Measurements from ENCODE around the gene TLR9. TPM values are rescaled to one million over a fixed set of nuclear protein-coding genes. Genes with fewer than 3 reads are reported as not detected.

TLR9 gene
- total and polyA plus RNA-seq, 9 of the 15 experiments (the other 6 are each of a cell fraction or from before 2014, with no cell fraction given) = not detected

GRCh38 chr3:52182196-52182595 lies 43.2 kb downstream of the TLR9 start:
- WGBS (ENCODE audit: insufficient coverage, low coverage, missing lambda C conversion rate) = 0% methylated on average over 4 of the region's 5 CpGs
- CTCF ChIA-PET (ENCODE audit: low intra/inter-chr PET ratio) = no interaction called here
- peak; percentile 56 for FAIRE-seq
- Histone ChIP-seq H3K36me3 (ENCODE audit: control insufficient read depth, insufficient read depth, low read length) (no peaks in the 10 kb centered on the region), H3K9me3 (replicated peaks; ENCODE audit: control insufficient read depth, insufficient read depth, low read depth, low read length) (no peaks in the 10 kb centered on the region), H3K4me3 (no peak overlapping the region), H4K20me1 (replicated peaks; ENCODE audit: control insufficient read depth, insufficient read depth, low read length) (no peaks in the 10 kb centered on the region), H3K4me2 (ENCODE audit: insufficient read depth, low read length) (peak overlapping the region; percentile 32; the same call in 1 of the 2 replicates), H3K27ac (ENCODE audit: extremely low read depth, low read depth, low read length) (no peak overlapping the region), H3K9ac (ENCODE audit: insufficient read depth in 1 of 2, low read depth in 2 of 2, low read length in 2 of 2) (peak overlapping the region in 1 of 2 experiments; percentile 84; a peak in 1 of 4 replicates), H3K4me1 (replicated peaks in 1 of 2; ENCODE audit: control insufficient read depth in 2 of 2, insufficient read depth in 2 of 2, low read length in 2 of 2) (peaks cover 21 to 33% of the 10 kb centered on the region in 2 experiments; a peak in 4 of 5 replicates), H3K9me1 (ENCODE audit: control insufficient read depth, insufficient read depth, low read length) (peaks cover 2% of the 10 kb centered on the region), H3K79me2 (ENCODE audit: control insufficient read depth, insufficient read depth, low read length) (no peaks in the 10 kb centered on the region), H3K27me3 (ENCODE audit: control insufficient read depth in 2 of 2, insufficient read depth in 2 of 2, low read length in 2 of 2) (no peaks in the 10 kb centered on the region), H2AFZ (ENCODE audit: low read depth, low read length) (no peak overlapping the region)
- BruUV-seq (replicated peaks) = no TSS peak
- DNase-seq (ENCODE audit: extremely low read depth in 1 of 4, low spot score in 3 of 4) = peak in 3 of 4 experiments; percentile 30 to 50 (median 43)
- intact Hi-C loops (cut with micrococcal nuclease) = no loop called here
- in situ Hi-C loops (cut with MboI) = no loop called here
- ATAC-seq = peak; percentile 68
- POLR2A ChIA-PET = interaction anchor here (1.0 to 1.1 kb wide), 3 partner anchors 11 to 28 kb away, joined by 3 to 4 read pairs (median 3); partner anchors contain the start of gene POC1A
- TF ChIP-seq ZNF165 (CRISPR knock-in tag; IDR thresholded peaks at IDR 0.05; ENCODE audit: borderline replicate concordance) = no peak
- peak; percentile 21; the same call in 1 of the 2 replicates for TF ChIP-seq TCF3 (CRISPR knock-in tag; IDR thresholded peaks at IDR 0.05)
- TF ChIP-seq NRF1 (conservative IDR thresholded peaks at IDR 0.05 in 1 of 2, IDR thresholded peaks at IDR 0.05 in 1 of 2) = no peak
- TF ChIP-seq ZNF609 (CRISPR knock-in tag; IDR thresholded peaks at IDR 0.05; ENCODE audit: borderline replicate concordance) = no peak
- TF ChIP-seq CREM (IDR thresholded peaks at IDR 0.05; ENCODE audit: low read depth) = peak; percentile 46
- no peak for TF ChIP-seq ZNF347 (CRISPR knock-in tag; IDR thresholded peaks at IDR 0.05; ENCODE audit: low read depth)
- peak in 1 of 2 experiments; percentile 23; a peak in 1 of 4 replicates for TF ChIP-seq HDAC1 (IDR thresholded peaks at IDR 0.05)
- 0 out of 2 replicates have a peak, but pooled peaks have one; percentile 55 for TF ChIP-seq ZNF395 (CRISPR knock-in tag; IDR thresholded peaks at IDR 0.05)
- peak; percentile 30; the same call in 1 of the 2 replicates for TF ChIP-seq ARID1B (IDR thresholded peaks at IDR 0.05)
- TF ChIP-seq JUND (IDR thresholded peaks at IDR 0.05; ENCODE audit: borderline replicate concordance, low read depth, low read length) = no peak
- TF ChIP-seq JUND (tag; IDR thresholded peaks at IDR 0.05; ENCODE audit: borderline replicate concordance, low read depth, low read length) = peak; percentile 53; the same call in 1 of the 3 replicates
- no peak for TF ChIP-seq ZNF224 (CRISPR knock-in tag; IDR thresholded peaks at IDR 0.05)
- no peak for TF ChIP-seq CTCF (IDR thresholded peaks at IDR 0.05 in 2 of 3, conservative IDR thresholded peaks at IDR 0.05 in 1 of 3; ENCODE audit: insufficient read depth in 2 of 3, low read depth in 1 of 3, low read length in 3 of 3)

All from K562 (cell line).